WTC11 (cell line): ENCODE results near the gene ZEB1. TPM values are rescaled to one million over a fixed set of nuclear protein-coding genes. Genes with fewer than 3 reads are reported as not detected.

Experiments used
- ATAC-seq: fragments of 200-7000 bp; cut with Tn5 transposase; 2 replicates; pipeline ENCODE4 v1.10.0; 2021; ENCODE audit warnings: mild to moderate bottlenecking, moderate library complexity
- CTCF ChIA-PET: fragments of 300-600 bp; sonication (Branson Sonifier 250); formaldehyde crosslinking; loops from one replicate; lab custom pipeline; 2021; ENCODE audit warnings: antibody characterized with exemption; lab: Charles Lee
- POLR2A ChIA-PET: fragments of 350-600 bp; sonication (Branson Sonifier 250); formaldehyde crosslinking; loops from one replicate; lab custom pipeline; 2021; ENCODE audit warnings: antibody characterized with exemption; lab: Charles Lee
- DNase-seq: peaks from one replicate; pipeline ENCODE4 v3.0.0; 2021; ENCODE audit warnings: low spot score
- H3K27ac Mint-ChIP-seq: 2 replicates; pipeline ENCODE4 v1.8.0; 2021; ENCODE audit warnings: mixed read lengths
- H3K27me3 Mint-ChIP-seq: 2 replicates; pipeline ENCODE4 v1.8.0; 2021; ENCODE audit warnings: low read depth, mild to moderate bottlenecking, moderate library complexity, mixed read lengths
- H3K36me3 Mint-ChIP-seq: 2 replicates; pipeline ENCODE4 v1.8.0; 2021; ENCODE audit warnings: mixed read lengths
- H3K4me1 Mint-ChIP-seq: 2 replicates; pipeline ENCODE4 v1.8.0; 2022; ENCODE audit warnings: mixed read lengths
- H3K4me3 Mint-ChIP-seq: 2 replicates; pipeline ENCODE4 v1.8.0; 2021; ENCODE audit warnings: mild to moderate bottlenecking, moderate library complexity, mixed read lengths
- H3K9me3 Mint-ChIP-seq: 2 replicates; pipeline ENCODE4 v1.8.0; 2021; ENCODE audit warnings: mixed read lengths
- CREB1 ChIP-seq: sonication (generic); formaldehyde crosslinking; IDR thresholded peaks from 2 replicates; pipeline ENCODE4 v1.8.0; 2023; ENCODE audit warnings: mild to moderate bottlenecking, missing genetic modification reagents
- ELF4 ChIP-seq: sonication (generic); formaldehyde crosslinking; IDR thresholded peaks from 2 replicates; pipeline ENCODE4 v1.8.1; 2022; ENCODE audit warnings: low read depth, mild to moderate bottlenecking, moderate library complexity, missing genetic modification reagents
- ERG ChIP-seq: fragments of 250-450 bp; sonication (Bioruptor Pico); IDR thresholded peaks from 2 replicates; pipeline ENCODE4 v1.8.0; 2021; ENCODE audit warnings: mild to moderate bottlenecking
- ETV6 ChIP-seq: sonication (generic); formaldehyde crosslinking; IDR thresholded peaks from 2 replicates; pipeline ENCODE4 v1.8.1; 2022; ENCODE audit warnings: mild to moderate bottlenecking, missing genetic modification reagents
- FOXJ3 ChIP-seq: sonication (generic); formaldehyde crosslinking; IDR thresholded peaks from 2 replicates; pipeline ENCODE4 v1.9.0; 2021; ENCODE audit warnings: missing genetic modification reagents, mild to moderate bottlenecking, borderline replicate concordance
- FOXK1 ChIP-seq: sonication (generic); formaldehyde crosslinking; IDR thresholded peaks from 2 replicates; pipeline ENCODE4 v1.8.0; 2022; ENCODE audit warnings: mild to moderate bottlenecking, moderate library complexity, missing genetic modification reagents
- FOXP1 ChIP-seq: sonication (generic); formaldehyde crosslinking; IDR thresholded peaks from 2 replicates; pipeline ENCODE4 v1.8.0; 2022; ENCODE audit warnings: missing genetic modification reagents, mild to moderate bottlenecking, moderate library complexity, borderline replicate concordance
- NR2C2 ChIP-seq: sonication (generic); formaldehyde crosslinking; IDR thresholded peaks from 2 replicates; pipeline ENCODE4 v1.8.0; 2022; ENCODE audit warnings: mild to moderate bottlenecking, missing genetic modification reagents
- TCF7 ChIP-seq: sonication (generic); formaldehyde crosslinking; IDR thresholded peaks from 2 replicates; pipeline ENCODE4 v1.8.0; 2022; ENCODE audit warnings: mild to moderate bottlenecking, low read depth, missing genetic modification reagents, moderate library complexity
- TEAD1 ChIP-seq: sonication (generic); formaldehyde crosslinking; IDR thresholded peaks from 2 replicates; pipeline ENCODE4 v1.8.0; 2022; ENCODE audit warnings: mild to moderate bottlenecking, missing genetic modification reagents
- ZBTB21 ChIP-seq: sonication (generic); formaldehyde crosslinking; IDR thresholded peaks from 2 replicates; pipeline ENCODE4 v1.8.1; 2023; ENCODE audit warnings: mild to moderate bottlenecking, missing genetic modification reagents, borderline replicate concordance
- ZNF219 ChIP-seq: sonication (generic); formaldehyde crosslinking; IDR thresholded peaks from 2 replicates; pipeline ENCODE4 v1.8.0; 2023; ENCODE audit warnings: missing genetic modification reagents, mild to moderate bottlenecking, borderline replicate concordance
- ZNF423 ChIP-seq: fragments of 250-450 bp; sonication (Bioruptor Pico); IDR thresholded peaks from 2 replicates; pipeline ENCODE4 v2.1.2; 2022; ENCODE audit warnings: mild to moderate bottlenecking, moderate library complexity
- ZNF532 ChIP-seq: fragments of 250-450 bp; sonication (Bioruptor Pico); IDR thresholded peaks from 2 replicates; pipeline ENCODE4 v1.9.0; 2021; ENCODE audit warnings: mild to moderate bottlenecking, borderline replicate concordance
- total RNA-seq: library from RNA; stranded (reverse); gene quantifications from 3 replicates; pipeline ENCODE4 v1.2.3, GENCODE V29; 2021
- TF ChIP-seq, protein P1 (sequence below): sonication (generic); formaldehyde crosslinking; IDR thresholded peaks from 2 replicates; pipeline ENCODE4 v1.8.1; 2022; ENCODE audit warnings: mild to moderate bottlenecking, moderate library complexity, missing genetic modification reagents
- TF ChIP-seq, protein P2 (sequence below): sonication (generic); formaldehyde crosslinking; IDR thresholded peaks from 2 replicates; pipeline ENCODE4 v1.8.1; 2023; ENCODE audit warnings: mild to moderate bottlenecking, missing genetic modification reagents
- TF ChIP-seq, protein P3 (sequence below): sonication (generic); formaldehyde crosslinking; IDR thresholded peaks from 2 replicates; pipeline ENCODE4 v1.8.0; 2022; ENCODE audit warnings: mild to moderate bottlenecking, missing genetic modification reagents
- TF ChIP-seq, protein P4 (sequence below): fragments of 200-600 bp; IDR thresholded peaks from 2 replicates; pipeline ENCODE4 v1.8.0; 2022; ENCODE audit warnings: antibody characterized with exemption

ZEB1 gene
- total RNA-seq, 1 experiment from 2014 or later = 0.39 TPM

GRCh38 chr10:31578181-31578852 lies 259.3 kb downstream of the ZEB1 start:
- TF ChIP-seq ERG (CRISPR knock-in tag) (no peak), NR2C2 (CRISPR knock-in tag) (no peak), ELF4 (CRISPR knock-in tag) (no peak), ZNF219 (no peak), ZNF532 (no peak), FOXK1 (CRISPR knock-in tag) (no peak), ZBTB21 (CRISPR knock-in tag) (no peak), FOXP1 (no peak), TCF7 (CRISPR knock-in tag) (no peak), TEAD1 (CRISPR knock-in tag) (no peak), CREB1 (CRISPR knock-in tag) (no peak), ZNF423 (CRISPR knock-in tag) (no peak), ETV6 (no peak), FOXJ3 (CRISPR knock-in tag) (no peak)
- TF ChIP-seq, protein P1, sequence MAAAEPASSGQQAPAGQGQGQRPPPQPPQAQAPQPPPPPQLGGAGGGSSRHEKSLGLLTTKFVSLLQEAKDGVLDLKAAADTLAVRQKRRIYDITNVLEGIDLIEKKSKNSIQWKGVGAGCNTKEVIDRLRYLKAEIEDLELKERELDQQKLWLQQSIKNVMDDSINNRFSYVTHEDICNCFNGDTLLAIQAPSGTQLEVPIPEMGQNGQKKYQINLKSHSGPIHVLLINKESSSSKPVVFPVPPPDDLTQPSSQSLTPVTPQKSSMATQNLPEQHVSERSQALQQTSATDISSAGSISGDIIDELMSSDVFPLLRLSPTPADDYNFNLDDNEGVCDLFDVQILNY (CRISPR knock-in tag) = no peak
- TF ChIP-seq, protein P2, sequence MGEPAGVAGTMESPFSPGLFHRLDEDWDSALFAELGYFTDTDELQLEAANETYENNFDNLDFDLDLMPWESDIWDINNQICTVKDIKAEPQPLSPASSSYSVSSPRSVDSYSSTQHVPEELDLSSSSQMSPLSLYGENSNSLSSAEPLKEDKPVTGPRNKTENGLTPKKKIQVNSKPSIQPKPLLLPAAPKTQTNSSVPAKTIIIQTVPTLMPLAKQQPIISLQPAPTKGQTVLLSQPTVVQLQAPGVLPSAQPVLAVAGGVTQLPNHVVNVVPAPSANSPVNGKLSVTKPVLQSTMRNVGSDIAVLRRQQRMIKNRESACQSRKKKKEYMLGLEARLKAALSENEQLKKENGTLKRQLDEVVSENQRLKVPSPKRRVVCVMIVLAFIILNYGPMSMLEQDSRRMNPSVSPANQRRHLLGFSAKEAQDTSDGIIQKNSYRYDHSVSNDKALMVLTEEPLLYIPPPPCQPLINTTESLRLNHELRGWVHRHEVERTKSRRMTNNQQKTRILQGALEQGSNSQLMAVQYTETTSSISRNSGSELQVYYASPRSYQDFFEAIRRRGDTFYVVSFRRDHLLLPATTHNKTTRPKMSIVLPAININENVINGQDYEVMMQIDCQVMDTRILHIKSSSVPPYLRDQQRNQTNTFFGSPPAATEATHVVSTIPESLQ = no peak
- TF ChIP-seq, protein P3, sequence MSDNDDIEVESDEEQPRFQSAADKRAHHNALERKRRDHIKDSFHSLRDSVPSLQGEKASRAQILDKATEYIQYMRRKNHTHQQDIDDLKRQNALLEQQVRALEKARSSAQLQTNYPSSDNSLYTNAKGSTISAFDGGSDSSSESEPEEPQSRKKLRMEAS (CRISPR knock-in tag) = no peak
- TF ChIP-seq, protein P4, sequence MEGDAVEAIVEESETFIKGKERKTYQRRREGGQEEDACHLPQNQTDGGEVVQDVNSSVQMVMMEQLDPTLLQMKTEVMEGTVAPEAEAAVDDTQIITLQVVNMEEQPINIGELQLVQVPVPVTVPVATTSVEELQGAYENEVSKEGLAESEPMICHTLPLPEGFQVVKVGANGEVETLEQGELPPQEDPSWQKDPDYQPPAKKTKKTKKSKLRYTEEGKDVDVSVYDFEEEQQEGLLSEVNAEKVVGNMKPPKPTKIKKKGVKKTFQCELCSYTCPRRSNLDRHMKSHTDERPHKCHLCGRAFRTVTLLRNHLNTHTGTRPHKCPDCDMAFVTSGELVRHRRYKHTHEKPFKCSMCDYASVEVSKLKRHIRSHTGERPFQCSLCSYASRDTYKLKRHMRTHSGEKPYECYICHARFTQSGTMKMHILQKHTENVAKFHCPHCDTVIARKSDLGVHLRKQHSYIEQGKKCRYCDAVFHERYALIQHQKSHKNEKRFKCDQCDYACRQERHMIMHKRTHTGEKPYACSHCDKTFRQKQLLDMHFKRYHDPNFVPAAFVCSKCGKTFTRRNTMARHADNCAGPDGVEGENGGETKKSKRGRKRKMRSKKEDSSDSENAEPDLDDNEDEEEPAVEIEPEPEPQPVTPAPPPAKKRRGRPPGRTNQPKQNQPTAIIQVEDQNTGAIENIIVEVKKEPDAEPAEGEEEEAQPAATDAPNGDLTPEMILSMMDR = no peak
- Mint-ChIP-seq H3K36me3 (peaks cover 10% of the 10 kb centered on the region; the same call in 1 of the 2 replicates), H3K4me3 (no peak overlapping the region), H3K9me3 (peaks cover 40% of the 10 kb centered on the region), H3K27me3 (no peaks in the 10 kb centered on the region; the same call in none of the 2 replicates), H3K27ac (no peak overlapping the region), H3K4me1 (peaks cover 3% of the 10 kb centered on the region)
- no peak for DNase-seq
- ATAC-seq = no peak
- ChIA-PET CTCF (no interaction called here), POLR2A (no interaction called here)
